Measurements from ENCODE around the gene OSBPL10.
A peak's percentile ranks its signal among the peaks of the same experiment; 100 is the strongest.
"Not testable (repeated sequence)": the region's sequence is repeated elsewhere in the genome, so short reads cannot be mapped to it uniquely, and the experiment has no call there.

Gene OSBPL10

DNA sequence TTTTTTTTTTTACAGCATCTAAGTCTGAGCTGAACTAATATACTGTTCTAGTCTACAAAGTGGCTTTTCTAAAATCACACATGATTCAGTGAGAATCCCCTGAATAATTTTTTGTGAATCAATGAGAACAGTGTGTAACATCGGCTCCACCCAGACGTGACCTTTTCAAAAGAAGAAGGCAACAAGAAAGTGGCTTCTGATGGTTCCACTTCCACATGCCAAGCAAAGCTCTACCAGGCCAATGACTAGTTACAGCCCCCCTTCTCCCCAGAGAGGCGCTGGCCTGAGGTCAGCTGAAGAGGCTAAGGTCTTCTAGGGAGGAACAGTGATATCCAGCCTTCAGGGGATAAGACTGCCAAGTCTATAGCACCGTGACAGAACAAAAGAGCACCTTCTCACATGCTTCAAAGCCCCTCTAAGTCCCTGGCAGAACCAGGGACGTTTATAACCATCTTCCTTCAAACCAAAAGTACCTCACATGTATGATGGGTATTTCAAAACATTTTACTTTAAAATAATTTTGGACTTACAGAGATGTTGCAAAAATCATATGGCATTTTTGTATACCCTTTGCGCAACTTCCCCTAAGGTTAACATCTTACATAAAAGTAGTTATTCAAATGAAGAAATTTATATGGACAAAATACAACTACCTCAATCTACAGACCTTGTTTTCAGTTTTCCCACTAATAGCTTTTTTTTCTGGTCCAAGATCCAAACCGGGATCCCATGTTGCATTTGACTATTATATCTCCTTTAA lies 177.9 kb downstream of the OSBPL10 start:
- no peak for DNase-seq

GRCh38 chr3:31800436-31800835 lies 180.6 kb downstream of the OSBPL10 start:
- DNase-seq: no peak

- DNase-seq: no peak
These were observed 182.2 kb downstream of the OSBPL10 start for GRCh38 chr3:31798840-31799239.

GRCh38 chr3:31793821-31794220 lies 187.2 kb downstream of the OSBPL10 start:
- DNase-seq: no peak

DNA sequence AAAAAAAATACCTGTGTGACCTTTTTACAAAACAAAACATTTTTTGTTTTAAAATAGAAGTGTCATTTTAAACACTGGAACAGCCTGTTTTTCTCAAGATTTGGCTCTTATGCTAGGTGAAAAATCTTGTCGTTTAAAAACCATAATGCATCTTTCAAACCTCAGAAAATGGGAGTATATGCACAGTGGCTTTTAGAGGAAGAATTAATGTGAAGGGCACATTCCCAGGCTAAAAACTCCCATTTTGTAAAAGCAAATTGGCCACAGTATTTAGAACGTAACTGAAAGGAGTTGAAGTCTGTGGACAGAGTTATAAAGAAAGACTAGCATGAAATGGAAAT lies 190.0 kb downstream of the OSBPL10 start:
- no peak for DNase-seq

- no peak for DNase-seq
These were observed 190.6 kb downstream of the OSBPL10 start for GRCh38 chr3:31790193-31791089.

GRCh38 chr3:31789429-31789828 lies 191.6 kb downstream of the OSBPL10 start:
- DNase-seq: no peak

DNA sequence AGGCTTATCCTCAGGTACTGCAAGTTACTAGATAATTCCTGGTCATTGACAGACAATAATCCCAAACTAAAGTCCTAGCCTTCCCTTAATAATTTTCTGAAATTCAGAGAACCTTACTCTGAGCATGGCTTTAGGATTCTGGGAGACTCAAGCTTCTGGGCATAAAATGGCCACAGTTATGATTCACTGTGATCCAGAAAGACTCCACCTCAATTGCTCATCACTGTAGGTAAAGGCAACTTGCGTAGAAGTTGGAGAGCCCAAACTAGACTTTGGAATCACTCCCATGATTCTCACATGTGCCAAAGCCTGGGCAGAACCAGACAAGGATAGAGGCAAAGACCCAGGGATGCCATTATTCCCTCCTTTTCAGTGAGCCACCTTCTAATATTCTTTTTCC lies 195.3 kb downstream of the OSBPL10 start:
- no peak for DNase-seq

DNA sequence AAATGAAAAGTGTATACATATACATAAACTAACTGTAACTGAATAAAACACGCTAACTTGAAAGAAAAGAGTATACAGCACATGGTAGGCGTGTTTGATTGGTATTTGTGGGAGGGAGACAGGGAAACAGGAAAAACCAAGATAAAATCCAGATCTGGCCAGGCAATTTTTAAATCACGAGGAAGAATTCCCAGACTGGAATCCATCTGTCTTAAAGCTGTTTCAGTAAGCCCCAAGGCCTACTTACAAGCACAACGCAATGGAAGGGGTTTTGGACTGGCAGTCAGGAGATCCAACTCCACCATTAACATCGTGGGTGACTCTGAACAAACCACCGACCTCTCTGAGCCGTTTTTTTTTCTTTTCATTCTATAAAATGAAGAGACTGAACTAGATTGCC lies 195.8 kb downstream of the OSBPL10 start:
- DNase-seq: no peak

DNA sequence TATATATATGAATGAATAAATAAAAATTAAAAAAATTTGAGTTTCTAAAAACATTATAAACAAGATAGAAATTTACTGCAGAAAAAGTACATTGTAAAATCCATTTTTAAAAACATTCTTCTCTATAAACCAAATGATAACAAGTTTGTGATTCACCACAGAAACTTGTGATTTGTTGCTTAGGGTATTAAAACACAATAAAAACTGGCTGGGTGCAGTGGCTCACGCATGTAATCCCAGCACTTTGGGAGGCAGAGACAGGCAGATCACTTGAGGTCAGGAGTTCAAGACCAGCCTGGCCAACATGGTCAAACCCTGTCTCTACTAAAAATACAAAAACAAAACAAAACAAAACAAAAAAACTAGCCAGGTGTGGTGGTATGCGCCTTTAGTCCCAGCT lies 197.2 kb downstream of the OSBPL10 start:
- not testable (repeated sequence) for DNase-seq

- DNase-seq: not testable (repeated sequence)
These were observed 198.8 kb downstream of the OSBPL10 start for GRCh38 chr3:31782306-31782705.

DNA sequence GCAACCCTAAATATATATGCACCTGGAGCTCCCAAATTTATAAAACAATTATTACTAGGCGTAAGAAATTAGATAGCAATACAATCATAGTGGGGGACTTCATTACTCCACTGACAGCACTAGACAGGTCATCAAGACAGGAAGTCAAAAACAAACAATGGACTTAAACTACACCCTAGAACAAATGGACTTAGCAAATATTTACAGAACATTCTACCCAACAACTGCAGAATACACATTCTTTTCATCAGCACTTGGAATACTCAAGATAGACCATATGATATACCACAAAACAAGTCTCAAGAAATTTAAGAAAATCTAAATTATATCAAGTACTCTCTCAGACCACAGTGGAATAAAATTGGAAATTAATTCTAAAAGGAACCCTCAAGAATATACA lies 201.5 kb downstream of the OSBPL10 start:
- no peak for DNase-seq

DNA sequence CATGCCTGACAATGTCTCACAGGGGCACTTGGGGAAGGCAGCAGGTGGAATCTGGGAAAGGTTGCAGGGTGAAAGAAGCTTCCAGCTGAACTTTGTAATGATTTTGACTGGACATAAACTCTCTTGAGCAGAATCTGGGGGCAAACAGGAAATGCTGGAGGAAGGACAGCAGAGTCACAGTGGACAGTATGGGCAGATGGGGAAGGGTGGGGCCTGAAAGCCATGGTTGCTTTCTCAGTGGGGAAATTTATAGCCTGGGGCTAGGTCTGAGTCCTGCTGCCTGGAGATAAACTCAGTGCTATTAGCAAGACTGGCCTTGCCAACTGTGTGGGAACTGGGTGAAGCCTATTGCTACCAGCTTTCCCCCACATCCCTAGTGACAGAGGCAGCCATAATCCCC lies 203.2 kb downstream of the OSBPL10 start:
- DNase-seq: no peak

DNA sequence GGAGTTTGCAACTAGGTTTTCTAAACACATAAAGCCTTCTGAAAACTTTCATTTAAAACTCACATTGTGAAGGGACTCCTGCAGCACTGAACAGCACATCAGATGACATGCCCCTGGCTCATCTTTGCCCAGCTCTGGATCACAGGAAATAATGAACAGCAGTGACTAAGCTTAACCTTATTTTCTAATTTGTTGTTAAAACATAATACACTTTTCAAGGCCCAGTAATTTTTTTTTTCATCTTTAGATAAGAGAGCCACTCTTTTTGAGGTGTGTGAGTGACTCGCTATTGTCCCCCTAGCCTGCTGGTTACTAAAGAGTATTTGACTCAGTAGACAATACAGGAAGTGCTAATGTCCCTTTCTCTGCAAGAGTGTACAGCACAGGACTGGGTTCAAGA lies 204.0 kb downstream of the OSBPL10 start:
- no peak for DNase-seq

GRCh38 chr3:31776016-31776415 lies 205.0 kb downstream of the OSBPL10 start:
- DNase-seq: no peak

- DNase-seq: no peak
These were observed 205.7 kb downstream of the OSBPL10 start for GRCh38 chr3:31775383-31775782.

DNA sequence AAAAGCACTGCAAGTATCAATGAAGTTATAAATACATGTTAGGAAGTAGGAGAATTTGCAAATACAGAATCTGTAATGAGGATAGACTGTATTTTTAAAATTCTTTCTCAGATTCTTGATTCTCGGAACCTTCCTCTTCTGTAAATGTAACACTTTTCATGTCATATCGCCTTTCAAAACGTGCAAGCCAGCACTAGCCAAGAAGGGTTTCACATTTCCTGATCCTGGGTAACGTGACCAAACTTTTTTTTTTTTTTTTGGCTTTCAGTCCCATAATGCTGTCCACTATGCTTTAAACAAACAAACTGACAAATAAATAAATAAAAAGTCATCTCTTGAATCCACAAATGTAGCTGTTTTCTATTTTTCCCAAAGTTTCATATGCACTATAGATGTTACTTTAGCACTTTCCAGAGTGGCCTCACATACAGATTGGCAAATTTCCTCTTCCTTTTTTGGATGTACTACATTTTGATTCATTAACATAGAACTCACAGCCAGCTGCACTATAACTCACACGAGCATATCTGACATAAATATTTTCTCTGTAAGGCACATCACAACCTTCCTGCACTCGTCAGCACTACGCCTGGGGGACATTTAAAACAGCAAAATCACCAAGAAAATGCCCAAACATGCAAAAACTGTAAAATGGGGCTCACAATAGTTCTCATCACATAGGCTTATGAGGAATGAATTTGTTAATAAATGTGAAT lies 208.1 kb downstream of the OSBPL10 start:
- no peak for DNase-seq

GRCh38 chr3:31772272-31772671 lies 208.8 kb downstream of the OSBPL10 start:
- no peak for DNase-seq

DNA sequence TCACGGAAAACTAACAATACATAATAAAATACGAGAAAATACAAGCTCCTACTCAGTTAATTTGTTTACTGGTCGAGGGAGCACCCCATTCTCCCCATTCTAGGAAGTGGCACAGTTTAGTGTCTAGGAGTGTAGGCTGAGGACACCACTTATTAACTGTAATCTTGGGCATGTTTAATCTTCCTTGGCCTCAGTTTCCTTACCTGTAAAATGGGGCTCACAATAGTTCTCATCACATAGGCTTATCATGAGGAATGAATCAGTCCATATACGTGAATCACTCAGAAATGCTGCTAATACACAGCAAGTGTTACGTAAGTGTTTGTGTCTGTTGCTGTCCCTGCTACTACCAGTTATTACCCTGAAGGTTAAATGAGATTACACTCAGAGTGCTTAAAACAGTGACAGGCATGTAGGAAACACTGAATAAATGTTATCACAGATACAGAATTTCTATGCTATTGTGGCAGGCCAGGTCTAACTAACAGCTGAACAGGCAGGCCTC lies 210.2 kb downstream of the OSBPL10 start:
- no peak for DNase-seq

GRCh38 chr3:31768479-31769125 lies 212.5 kb downstream of the OSBPL10 start:
- DNase-seq: peak; percentile 65

DNA sequence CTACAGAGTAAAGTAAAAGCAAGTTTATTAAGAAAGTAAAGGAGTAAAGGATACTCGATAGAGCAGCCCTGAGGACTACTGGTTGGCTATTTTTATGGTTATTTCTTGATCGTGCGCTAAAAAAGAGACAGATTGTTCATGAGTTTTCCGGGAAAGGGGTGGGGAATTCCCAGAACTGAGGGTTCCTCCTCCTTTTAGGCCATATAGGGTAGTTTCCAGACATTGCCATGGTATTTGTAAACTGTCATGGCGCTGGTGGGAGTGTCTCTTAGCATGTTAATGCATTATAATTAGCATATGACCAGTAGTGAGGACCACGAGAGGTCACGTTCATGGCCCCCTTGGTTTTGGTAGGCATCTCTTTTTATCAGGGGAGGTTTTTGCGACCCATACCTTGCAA lies 213.1 kb downstream of the OSBPL10 start:
- no peak for DNase-seq

GRCh38 chr3:31766669-31767068 lies 214.4 kb downstream of the OSBPL10 start:
- no peak for DNase-seq

DNA sequence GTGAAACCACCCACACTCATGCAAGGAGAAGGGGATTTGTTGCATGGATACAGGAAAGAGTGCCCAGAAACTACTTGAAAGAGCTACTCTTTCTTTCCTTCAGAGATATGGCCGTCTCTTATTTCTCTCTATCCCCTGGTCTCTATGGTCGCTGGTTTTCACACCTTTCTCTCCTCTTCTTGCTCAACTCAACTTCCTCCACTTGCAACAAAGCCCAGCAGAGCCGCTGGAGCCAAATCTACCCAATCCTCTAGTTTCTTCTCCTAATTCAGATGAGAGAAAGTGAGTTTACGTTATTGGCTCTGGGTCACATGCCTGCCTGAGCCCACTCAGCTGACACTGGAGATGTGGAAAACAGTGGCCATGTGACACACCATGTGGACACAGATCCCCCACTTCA lies 215.2 kb downstream of the OSBPL10 start:
- DNase-seq: no peak
